Measurements from ENCODE around the gene MROH2A. TPM values are rescaled to one million over a fixed set of nuclear protein-coding genes. Genes with fewer than 3 reads are reported as not detected.

MROH2A gene
- total RNA-seq, 1 donor from 2014 or later, result not detected

- no peak overlapping the region for H3K4me3 ChIP-seq
- H3K36me3 ChIP-seq, result no peaks in the 10 kb centered on the region
- no peaks in the 10 kb centered on the region for H3K4me1 ChIP-seq
- no peak overlapping the region for H3K27ac ChIP-seq
- no peak for TF ChIP-seq CTCF (IDR thresholded peaks at IDR 0.05)
- no peak for TF ChIP-seq POLR2AphosphoS5 (IDR thresholded peaks at IDR 0.05; ENCODE audit: insufficient read depth in 1 of 2, low read depth in 1 of 2)
- TF ChIP-seq POLR2A (IDR thresholded peaks at IDR 0.05), result no peak
- intact Hi-C loops (cut with DNase I), result no loop called here
- H3K27me3 ChIP-seq, result no peaks in the 10 kb centered on the region
- H3K9me3 ChIP-seq, result no peaks in the 10 kb centered on the region
- no peak for DNase-seq (ENCODE audit: extremely low spot score in 2 of 2)
Measured at GRCh38 chr2:233779722-233780121, 1.6 kb downstream of the MROH2A start.

- no peak overlapping the region for H3K4me3 ChIP-seq
- no peaks in the 10 kb centered on the region for H3K4me1 ChIP-seq
- no peaks in the 10 kb centered on the region for H3K27me3 ChIP-seq
- no peak overlapping the region for H3K27ac ChIP-seq
- no peak for TF ChIP-seq CTCF (IDR thresholded peaks at IDR 0.05)
- no peak for TF ChIP-seq POLR2AphosphoS5 (IDR thresholded peaks at IDR 0.05; ENCODE audit: insufficient read depth in 1 of 2, low read depth in 1 of 2)
- TF ChIP-seq POLR2A (IDR thresholded peaks at IDR 0.05), result no peak
- DNase-seq (ENCODE audit: extremely low spot score in 2 of 2), result no peak
- H3K9me3 ChIP-seq, result no peaks in the 10 kb centered on the region
- intact Hi-C loops (cut with DNase I), result no loop called here
- no peaks in the 10 kb centered on the region for H3K36me3 ChIP-seq
Measured at GRCh38 chr2:233780771-233781170, 2.6 kb downstream of the MROH2A start.

DNA sequence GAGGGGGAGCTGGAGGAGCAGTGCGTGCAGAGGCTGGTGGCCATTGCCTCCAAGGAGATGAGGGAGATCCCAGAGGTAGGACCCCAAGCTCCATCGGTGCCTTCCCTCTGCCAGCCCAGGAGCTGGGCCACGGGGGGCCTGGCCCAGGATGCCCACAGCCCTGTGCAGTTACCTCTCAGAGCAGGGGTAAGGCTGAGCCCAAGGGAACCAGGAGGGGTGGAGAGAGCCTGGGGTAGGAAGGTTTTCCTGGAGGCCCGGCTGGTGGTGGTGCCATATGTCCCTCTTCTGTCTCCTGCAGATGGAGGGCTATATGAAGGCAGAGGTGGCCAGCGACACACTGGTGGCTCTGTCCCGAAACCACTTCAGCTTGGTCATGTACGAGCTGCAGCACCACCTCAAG is 11.4 kb downstream of the MROH2A start:
- intact Hi-C loops (cut with DNase I), result no loop called here
- Histone ChIP-seq H3K4me3 (no peak overlapping the region), H3K9me3 (no peaks in the 10 kb centered on the region), H3K4me1 (no peaks in the 10 kb centered on the region), H3K27me3 (no peaks in the 10 kb centered on the region), H3K36me3 (no peaks in the 10 kb centered on the region), H3K27ac (no peak overlapping the region)
- TF ChIP-seq POLR2A (IDR thresholded peaks at IDR 0.05) (no peak), CTCF (IDR thresholded peaks at IDR 0.05) (no peak)
- DNase-seq (ENCODE audit: extremely low spot score in 2 of 2), result peak in 1 of 2 donors; percentile 76

DNA sequence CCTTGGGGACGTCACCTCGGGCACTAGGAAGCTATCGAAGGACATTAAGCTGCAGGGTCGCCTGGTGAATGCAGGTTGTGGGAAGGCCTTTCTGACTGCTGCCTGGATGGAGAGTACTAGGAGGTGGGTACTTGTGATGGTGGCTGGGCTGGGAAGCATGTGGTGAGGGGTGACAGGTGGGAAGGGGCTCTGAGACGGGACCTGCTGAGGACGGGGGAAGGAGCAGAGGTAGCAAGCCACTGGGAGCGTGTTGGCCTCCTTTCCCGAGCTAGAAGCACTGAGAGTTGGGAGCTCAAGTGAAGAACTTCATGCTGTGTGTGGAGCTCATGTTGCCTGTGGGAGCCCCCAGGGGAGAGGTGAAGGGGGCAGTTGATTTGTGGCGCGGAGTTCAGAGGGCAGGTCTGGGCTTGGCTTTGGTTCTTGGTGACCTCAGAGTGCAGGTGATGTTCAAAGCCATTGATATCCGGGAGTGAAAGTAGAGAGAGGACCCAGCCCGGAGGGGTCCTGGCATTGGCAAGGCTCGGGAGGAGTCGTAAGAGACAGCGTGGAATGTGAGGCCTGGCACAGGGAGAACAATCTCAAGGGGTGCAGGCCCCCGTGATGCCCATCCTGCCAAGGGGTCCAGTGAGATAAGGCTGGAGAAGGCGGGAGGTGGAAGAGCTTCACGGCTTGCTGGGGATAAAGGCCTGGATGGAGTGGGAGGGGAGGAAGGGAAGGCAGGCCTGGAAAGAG is 13.2 kb downstream of the MROH2A start:
- no peak for TF ChIP-seq POLR2A (IDR thresholded peaks at IDR 0.05)
- TF ChIP-seq POLR2AphosphoS5 (IDR thresholded peaks at IDR 0.05; ENCODE audit: insufficient read depth in 1 of 2, low read depth in 1 of 2), result no peak
- no peak for TF ChIP-seq CTCF (IDR thresholded peaks at IDR 0.05)
- H3K36me3 ChIP-seq, result no peaks in the 10 kb centered on the region
- intact Hi-C loops (cut with DNase I), result no loop called here
- peak in 1 of 2 donors; percentile 71 for DNase-seq (ENCODE audit: extremely low spot score in 2 of 2)
- no peaks in the 10 kb centered on the region for H3K27me3 ChIP-seq
- no peak overlapping the region for H3K27ac ChIP-seq
- H3K9me3 ChIP-seq, result no peaks in the 10 kb centered on the region
- no peak overlapping the region for H3K4me3 ChIP-seq
- H3K4me1 ChIP-seq, result no peaks in the 10 kb centered on the region

DNA sequence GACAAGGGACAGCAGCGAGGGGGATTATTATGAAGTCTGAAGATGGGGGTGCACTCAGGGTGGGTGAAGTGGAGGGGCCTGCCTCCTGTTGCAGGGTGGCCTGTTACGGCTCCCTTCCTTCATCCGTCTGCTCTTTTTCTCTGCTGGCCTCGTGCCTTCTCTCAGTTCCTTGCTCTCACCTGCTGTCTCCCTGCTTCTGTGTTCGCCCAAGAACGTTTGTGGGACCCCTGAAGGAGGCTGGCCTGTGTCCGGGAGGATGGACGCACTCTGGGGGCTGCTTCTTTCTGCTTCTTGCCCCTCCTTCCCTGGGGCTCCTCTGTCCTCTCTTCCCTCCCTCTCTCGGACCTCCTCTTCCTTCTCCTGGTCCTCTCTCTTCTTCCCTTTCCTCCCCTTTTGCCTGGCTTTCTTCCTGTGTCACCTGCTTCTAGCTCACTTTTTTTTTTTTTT is 13.8 kb downstream of the MROH2A start:
- no peaks in the 10 kb centered on the region for H3K27me3 ChIP-seq
- intact Hi-C loops (cut with DNase I), result no loop called here
- TF ChIP-seq POLR2A (IDR thresholded peaks at IDR 0.05), result no peak
- no peak for TF ChIP-seq CTCF (IDR thresholded peaks at IDR 0.05)
- no peak for TF ChIP-seq POLR2AphosphoS5 (IDR thresholded peaks at IDR 0.05; ENCODE audit: insufficient read depth in 1 of 2, low read depth in 1 of 2)
- H3K9me3 ChIP-seq, result no peaks in the 10 kb centered on the region
- peak in 1 of 2 donors; percentile 94 for DNase-seq (ENCODE audit: extremely low spot score in 2 of 2)
- no peak overlapping the region for H3K4me3 ChIP-seq
- no peaks in the 10 kb centered on the region for H3K36me3 ChIP-seq
- H3K27ac ChIP-seq, result no peak overlapping the region
- H3K4me1 ChIP-seq, result no peaks in the 10 kb centered on the region
